K562 (cell line): ENCODE measurements around the gene CYSTM1. TPM values are rescaled to one million over a fixed set of nuclear protein-coding genes. Genes with fewer than 3 reads are reported as not detected.

ENCODE experiments used
- CHD2 ChIP-seq: IDR thresholded peaks from 2 replicates; pipeline ENCODE4 v1.6.1; 2011; ENCODE audit warnings: low read depth, low read length
- DACH1 ChIP-seq: fragments of 450-650 bp; IDR thresholded peaks from 2 replicates; pipeline ENCODE4 v1.6.1; 2018; ENCODE audit not compliant: partially characterized antibody
- MAZ ChIP-seq, 2 experiments: fragments of 450-650 bp in 1 of 2; sonication (generic) in 1 of 2; formaldehyde crosslinking; IDR thresholded peaks in 1 of 2; conservative IDR thresholded peaks in 1 of 2; 2 replicates each; pipeline versions ENCODE4 v1.4.0 to v1.5.0; 2020; ENCODE audit warnings: mild to moderate bottlenecking in 1 of 2, missing genetic modification reagents in 1 of 2
- SP1 ChIP-seq: sonication (generic); formaldehyde crosslinking; IDR thresholded peaks from 2 replicates; pipeline ENCODE4 v1.8.1; 2022; ENCODE audit warnings: mild to moderate bottlenecking, missing genetic modification reagents
- YY1 ChIP-seq, 3 experiments: IDR thresholded peaks; 2 replicates each; pipeline ENCODE4 v1.6.1; 2011; ENCODE audit warnings: low read length in 2 of 3, mild to moderate bottlenecking in 2 of 3, moderate library complexity in 2 of 3, borderline replicate concordance in 1 of 3, control low read depth in 1 of 3, low read depth in 1 of 3; ENCODE audit not compliant: insufficient read depth in 3 of 3, insufficient replicate concordance in 2 of 3, control insufficient read depth in 1 of 3, insufficient read length in 1 of 3; ENCODE audit errors: extremely low read depth in 1 of 3
- polyA plus RNA-seq, 8 experiments: library from polyadenylated mRNA; depleted of rRNA in 4 of 8; stranded (reverse) in 5 of 8; unstranded in 3 of 8; fragments of >200 nt; fragmentation: Nextera tagmentation in 2 of 8; fragmentation: Illumina TruSeq in 1 of 8; extraction: Ambion mirVana in 2 of 8; extraction: Trizol in 1 of 8; gene quantifications; 2 replicates each; pipeline versions ENCODE4 v1.2.1 to v1.2.3, GENCODE V29; 2011 to 2014; ENCODE audit warnings: inconsistent platforms in 1 of 8, missing spikeins in 1 of 8
- total RNA-seq, 7 experiments: library from RNA; depleted of rRNA in 6 of 7; stranded (reverse); fragments of >200 nt in 6 of 7; fragmentation: Illumina TruSeq in 2 of 7; extraction: Trizol in 2 of 7; gene quantifications; 2 replicates each; pipeline versions ENCODE4 v1.2.1 to v1.2.3, GENCODE V29; 2011 to 2021; ENCODE audit warnings: low replicate concordance in 1 of 7
- TF ChIP-seq, protein P1 (sequence below): sonication (generic); formaldehyde crosslinking; IDR thresholded peaks from 2 replicates; pipeline ENCODE4 v1.8.0; 2022; ENCODE audit warnings: mild to moderate bottlenecking, missing genetic modification reagents
- TF ChIP-seq, protein P2 (sequence below): fragments of 450-650 bp; IDR thresholded peaks from 2 replicates; pipeline ENCODE4 v1.6.1; 2018; ENCODE audit not compliant: partially characterized antibody
- TF ChIP-seq, protein P3 (sequence below), 2 experiments: fragments of 450-650 bp in 1 of 2; sonication (generic) in 1 of 2; formaldehyde crosslinking in 1 of 2; IDR thresholded peaks; 2 replicates each; pipeline versions ENCODE4 v1.7.1 to v1.9.0; 2016 to 2022; ENCODE audit warnings: inconsistent platforms in 1 of 2, mild to moderate bottlenecking in 1 of 2, missing genetic modification reagents in 1 of 2

CYSTM1 gene
- total and polyA plus RNA-seq, 9 of the 15 experiments (the other 6 are each of a cell fraction or from before 2014, with no cell fraction given) = 76.1 to 422 (median 108) TPM

DNA sequence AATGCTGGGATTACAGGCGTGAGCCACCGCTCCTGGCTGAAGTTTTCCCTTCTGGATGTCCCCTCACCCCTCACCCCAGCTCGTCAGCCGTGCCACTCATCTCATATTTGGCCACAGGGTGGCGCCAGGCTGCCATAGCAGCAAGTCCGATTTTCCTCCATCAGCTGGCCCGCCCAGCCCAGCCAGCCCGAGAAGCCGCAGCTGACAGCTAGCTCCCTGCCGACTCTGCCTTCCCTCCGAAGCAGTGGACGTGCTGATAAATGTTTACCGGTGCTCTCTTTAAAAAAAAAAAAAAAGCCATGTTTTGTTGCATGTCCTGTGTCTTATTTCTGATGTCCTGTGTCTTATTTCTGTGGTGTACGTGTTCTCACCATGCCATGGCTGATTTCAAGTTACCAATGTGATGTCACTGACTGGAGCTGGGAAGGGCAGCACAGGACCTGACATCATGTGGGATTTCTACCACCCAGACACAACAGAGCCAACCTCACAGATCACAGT lies 69.6 kb downstream of the CYSTM1 start (continued):
- TF ChIP-seq, protein P1, sequence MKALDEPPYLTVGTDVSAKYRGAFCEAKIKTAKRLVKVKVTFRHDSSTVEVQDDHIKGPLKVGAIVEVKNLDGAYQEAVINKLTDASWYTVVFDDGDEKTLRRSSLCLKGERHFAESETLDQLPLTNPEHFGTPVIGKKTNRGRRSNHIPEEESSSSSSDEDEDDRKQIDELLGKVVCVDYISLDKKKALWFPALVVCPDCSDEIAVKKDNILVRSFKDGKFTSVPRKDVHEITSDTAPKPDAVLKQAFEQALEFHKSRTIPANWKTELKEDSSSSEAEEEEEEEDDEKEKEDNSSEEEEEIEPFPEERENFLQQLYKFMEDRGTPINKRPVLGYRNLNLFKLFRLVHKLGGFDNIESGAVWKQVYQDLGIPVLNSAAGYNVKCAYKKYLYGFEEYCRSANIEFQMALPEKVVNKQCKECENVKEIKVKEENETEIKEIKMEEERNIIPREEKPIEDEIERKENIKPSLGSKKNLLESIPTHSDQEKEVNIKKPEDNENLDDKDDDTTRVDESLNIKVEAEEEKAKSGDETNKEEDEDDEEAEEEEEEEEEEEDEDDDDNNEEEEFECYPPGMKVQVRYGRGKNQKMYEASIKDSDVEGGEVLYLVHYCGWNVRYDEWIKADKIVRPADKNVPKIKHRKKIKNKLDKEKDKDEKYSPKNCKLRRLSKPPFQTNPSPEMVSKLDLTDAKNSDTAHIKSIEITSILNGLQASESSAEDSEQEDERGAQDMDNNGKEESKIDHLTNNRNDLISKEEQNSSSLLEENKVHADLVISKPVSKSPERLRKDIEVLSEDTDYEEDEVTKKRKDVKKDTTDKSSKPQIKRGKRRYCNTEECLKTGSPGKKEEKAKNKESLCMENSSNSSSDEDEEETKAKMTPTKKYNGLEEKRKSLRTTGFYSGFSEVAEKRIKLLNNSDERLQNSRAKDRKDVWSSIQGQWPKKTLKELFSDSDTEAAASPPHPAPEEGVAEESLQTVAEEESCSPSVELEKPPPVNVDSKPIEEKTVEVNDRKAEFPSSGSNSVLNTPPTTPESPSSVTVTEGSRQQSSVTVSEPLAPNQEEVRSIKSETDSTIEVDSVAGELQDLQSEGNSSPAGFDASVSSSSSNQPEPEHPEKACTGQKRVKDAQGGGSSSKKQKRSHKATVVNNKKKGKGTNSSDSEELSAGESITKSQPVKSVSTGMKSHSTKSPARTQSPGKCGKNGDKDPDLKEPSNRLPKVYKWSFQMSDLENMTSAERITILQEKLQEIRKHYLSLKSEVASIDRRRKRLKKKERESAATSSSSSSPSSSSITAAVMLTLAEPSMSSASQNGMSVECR (CRISPR knock-in tag) = peak; percentile 85
- 0 out of 2 replicates have a peak, but pooled peaks have one; percentile 28 for TF ChIP-seq SP1 (CRISPR knock-in tag)
- peak; percentile 88 for TF ChIP-seq DACH1
- TF ChIP-seq MAZ (CRISPR knock-in tag; conservative IDR thresholded peaks at IDR 0.05 in 1 of 2, IDR thresholded peaks at IDR 0.05 in 1 of 2) = peak in 1 of 2 experiments; percentile 60; a peak in 1 of 4 replicates
- TF ChIP-seq YY1 (IDR thresholded peaks at IDR 0.05; ENCODE audit: borderline replicate concordance in 1 of 3, control insufficient read depth in 1 of 3, extremely low read depth in 1 of 3, insufficient read depth in 3 of 3, insufficient read length in 1 of 3, insufficient replicate concordance in 2 of 3, low read depth in 1 of 3, low read length in 2 of 3) = peak in 2 of 3 experiments; percentile 36 to 46
- TF ChIP-seq, protein P2, sequence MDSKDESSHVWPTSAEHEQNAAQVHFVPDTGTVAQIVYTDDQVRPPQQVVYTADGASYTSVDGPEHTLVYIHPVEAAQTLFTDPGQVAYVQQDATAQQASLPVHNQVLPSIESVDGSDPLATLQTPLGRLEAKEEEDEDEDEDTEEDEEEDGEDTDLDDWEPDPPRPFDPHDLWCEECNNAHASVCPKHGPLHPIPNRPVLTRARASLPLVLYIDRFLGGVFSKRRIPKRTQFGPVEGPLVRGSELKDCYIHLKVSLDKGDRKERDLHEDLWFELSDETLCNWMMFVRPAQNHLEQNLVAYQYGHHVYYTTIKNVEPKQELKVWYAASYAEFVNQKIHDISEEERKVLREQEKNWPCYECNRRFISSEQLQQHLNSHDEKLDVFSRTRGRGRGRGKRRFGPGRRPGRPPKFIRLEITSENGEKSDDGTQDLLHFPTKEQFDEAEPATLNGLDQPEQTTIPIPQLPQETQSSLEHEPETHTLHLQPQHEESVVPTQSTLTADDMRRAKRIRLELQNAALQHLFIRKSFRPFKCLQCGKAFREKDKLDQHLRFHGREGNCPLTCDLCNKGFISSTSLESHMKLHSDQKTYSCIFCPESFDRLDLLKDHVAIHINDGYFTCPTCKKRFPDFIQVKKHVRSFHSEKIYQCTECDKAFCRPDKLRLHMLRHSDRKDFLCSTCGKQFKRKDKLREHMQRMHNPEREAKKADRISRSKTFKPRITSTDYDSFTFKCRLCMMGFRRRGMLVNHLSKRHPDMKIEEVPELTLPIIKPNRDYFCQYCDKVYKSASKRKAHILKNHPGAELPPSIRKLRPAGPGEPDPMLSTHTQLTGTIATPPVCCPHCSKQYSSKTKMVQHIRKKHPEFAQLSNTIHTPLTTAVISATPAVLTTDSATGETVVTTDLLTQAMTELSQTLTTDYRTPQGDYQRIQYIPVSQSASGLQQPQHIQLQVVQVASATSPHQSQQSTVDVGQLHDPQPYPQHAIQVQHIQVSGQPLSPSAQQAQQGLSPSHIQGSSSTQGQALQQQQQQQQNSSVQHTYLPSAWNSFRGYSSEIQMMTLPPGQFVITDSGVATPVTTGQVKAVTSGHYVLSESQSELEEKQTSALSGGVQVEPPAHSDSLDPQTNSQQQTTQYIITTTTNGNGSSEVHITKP = peak; percentile 45
- TF ChIP-seq, protein P3, sequence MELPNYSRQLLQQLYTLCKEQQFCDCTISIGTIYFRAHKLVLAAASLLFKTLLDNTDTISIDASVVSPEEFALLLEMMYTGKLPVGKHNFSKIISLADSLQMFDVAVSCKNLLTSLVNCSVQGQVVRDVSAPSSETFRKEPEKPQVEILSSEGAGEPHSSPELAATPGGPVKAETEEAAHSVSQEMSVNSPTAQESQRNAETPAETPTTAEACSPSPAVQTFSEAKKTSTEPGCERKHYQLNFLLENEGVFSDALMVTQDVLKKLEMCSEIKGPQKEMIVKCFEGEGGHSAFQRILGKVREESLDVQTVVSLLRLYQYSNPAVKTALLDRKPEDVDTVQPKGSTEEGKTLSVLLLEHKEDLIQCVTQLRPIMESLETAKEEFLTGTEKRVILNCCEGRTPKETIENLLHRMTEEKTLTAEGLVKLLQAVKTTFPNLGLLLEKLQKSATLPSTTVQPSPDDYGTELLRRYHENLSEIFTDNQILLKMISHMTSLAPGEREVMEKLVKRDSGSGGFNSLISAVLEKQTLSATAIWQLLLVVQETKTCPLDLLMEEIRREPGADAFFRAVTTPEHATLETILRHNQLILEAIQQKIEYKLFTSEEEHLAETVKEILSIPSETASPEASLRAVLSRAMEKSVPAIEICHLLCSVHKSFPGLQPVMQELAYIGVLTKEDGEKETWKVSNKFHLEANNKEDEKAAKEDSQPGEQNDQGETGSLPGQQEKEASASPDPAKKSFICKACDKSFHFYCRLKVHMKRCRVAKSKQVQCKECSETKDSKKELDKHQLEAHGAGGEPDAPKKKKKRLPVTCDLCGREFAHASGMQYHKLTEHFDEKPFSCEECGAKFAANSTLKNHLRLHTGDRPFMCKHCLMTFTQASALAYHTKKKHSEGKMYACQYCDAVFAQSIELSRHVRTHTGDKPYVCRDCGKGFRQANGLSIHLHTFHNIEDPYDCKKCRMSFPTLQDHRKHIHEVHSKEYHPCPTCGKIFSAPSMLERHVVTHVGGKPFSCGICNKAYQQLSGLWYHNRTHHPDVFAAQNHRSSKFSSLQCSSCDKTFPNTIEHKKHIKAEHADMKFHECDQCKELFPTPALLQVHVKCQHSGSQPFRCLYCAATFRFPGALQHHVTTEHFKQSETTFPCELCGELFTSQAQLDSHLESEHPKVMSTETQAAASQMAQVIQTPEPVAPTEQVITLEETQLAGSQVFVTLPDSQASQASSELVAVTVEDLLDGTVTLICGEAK (IDR thresholded peaks at IDR 0.05) = no peak
- TF ChIP-seq, protein P3 (CRISPR knock-in tag; IDR thresholded peaks at IDR 0.05) = no peak
- TF ChIP-seq CHD2 = 0 out of 2 replicates have a peak, but pooled peaks have one; percentile 15
